ENCODE measurements around the gene OSBP2. TPM values are rescaled to one million over a fixed set of nuclear protein-coding genes. Genes with fewer than 3 reads are reported as not detected.

The OSBP2 gene
- total and polyA plus RNA-seq, 2 of the 13 experiments (the other 11 are each of a cell fraction or from before 2014, with no cell fraction given): 5.0 to 7.7 TPM

- 31% methylated on average over 12 of the region's 38 CpGs for WGBS (ENCODE audit: low lambda C conversion rate)
- no TSS peak for BruUV-seq (replicated peaks)
- TF ChIP-seq ATF6 (CRISPR knock-in tag; conservative IDR thresholded peaks at IDR 0.05): no peak
- peak; percentile 32; the same call in 1 of the 2 replicates for TF ChIP-seq ZNF687 (CRISPR knock-in tag; IDR thresholded peaks at IDR 0.05)
- TF ChIP-seq IKZF1 (IDR thresholded peaks at IDR 0.05): no peak
- TF ChIP-seq HOXA3 (CRISPR knock-in tag; IDR thresholded peaks at IDR 0.05): peak; percentile 52; the same call in 1 of the 2 replicates
- no peak for TF ChIP-seq ZNF773 (CRISPR knock-in tag; IDR thresholded peaks at IDR 0.05; ENCODE audit: borderline replicate concordance)
- 0 out of 2 replicates have a peak, but pooled peaks have one; percentile 24 for TF ChIP-seq HNRNPL (IDR thresholded peaks at IDR 0.05; ENCODE audit: low read depth, low read length)
- TF ChIP-seq ARID4A (CRISPR knock-in tag; IDR thresholded peaks at IDR 0.05; ENCODE audit: borderline replicate concordance): peak; percentile 23; the same call in 1 of the 2 replicates
- TF ChIP-seq, protein P1, sequence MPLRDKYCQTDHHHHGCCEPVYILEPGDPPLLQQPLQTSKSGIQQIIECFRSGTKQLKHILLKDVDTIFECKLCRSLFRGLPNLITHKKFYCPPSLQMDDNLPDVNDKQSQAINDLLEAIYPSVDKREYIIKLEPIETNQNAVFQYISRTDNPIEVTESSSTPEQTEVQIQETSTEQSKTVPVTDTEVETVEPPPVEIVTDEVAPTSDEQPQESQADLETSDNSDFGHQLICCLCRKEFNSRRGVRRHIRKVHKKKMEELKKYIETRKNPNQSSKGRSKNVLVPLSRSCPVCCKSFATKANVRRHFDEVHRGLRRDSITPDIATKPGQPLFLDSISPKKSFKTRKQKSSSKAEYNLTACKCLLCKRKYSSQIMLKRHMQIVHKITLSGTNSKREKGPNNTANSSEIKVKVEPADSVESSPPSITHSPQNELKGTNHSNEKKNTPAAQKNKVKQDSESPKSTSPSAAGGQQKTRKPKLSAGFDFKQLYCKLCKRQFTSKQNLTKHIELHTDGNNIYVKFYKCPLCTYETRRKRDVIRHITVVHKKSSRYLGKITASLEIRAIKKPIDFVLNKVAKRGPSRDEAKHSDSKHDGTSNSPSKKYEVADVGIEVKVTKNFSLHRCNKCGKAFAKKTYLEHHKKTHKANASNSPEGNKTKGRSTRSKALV (CRISPR knock-in tag; IDR thresholded peaks at IDR 0.05): no peak
- TF ChIP-seq YY1 (IDR thresholded peaks at IDR 0.05; ENCODE audit: insufficient read depth, insufficient replicate concordance, low read depth, low read length): peak; percentile 77
- no peak for TF ChIP-seq ZNF3 (CRISPR knock-in tag; IDR thresholded peaks at IDR 0.05)
These were observed 469 bp upstream of the OSBP2 start for GRCh38 chr22:30694171-30694639.

More at GRCh38 chr22:30694171-30694639, 469 bp upstream of the OSBP2 start:
- DNase-seq (ENCODE audit: low spot score) (no peak), ATAC-seq (peak; percentile 48), FAIRE-seq (no peak)
- H3K27me3 ChIP-seq (ENCODE audit: control insufficient read depth in 1 of 2, insufficient read depth in 2 of 2, low read length in 2 of 2): peaks cover 4 to 34% of the 10 kb centered on the region in 2 experiments; a peak in 4 of 5 replicates
- H3K4me3 ChIP-seq (replicated peaks in 1 of 3; ENCODE audit: insufficient read depth in 1 of 3, low read depth in 2 of 3, low read length in 3 of 3): peak overlapping the region; percentile 29 to 70 (median 59); a peak in 4 of 6 replicates
- peaks cover 5% of the 10 kb centered on the region; the same call in 1 of the 2 replicates for H4K20me1 ChIP-seq (ENCODE audit: insufficient read depth, low read length)
- H3K36me3 ChIP-seq (replicated peaks in 1 of 2; ENCODE audit: control insufficient read depth in 1 of 2, insufficient read depth in 2 of 2, low read length in 2 of 2): no peaks in the 10 kb centered on the region
- H3K79me2 ChIP-seq (ENCODE audit: insufficient read depth, low read length): no peaks in the 10 kb centered on the region
- no peaks in the 10 kb centered on the region for H3K9me3 ChIP-seq (ENCODE audit: low read length)
- ChIA-PET CTCF (ENCODE audit: low intra/inter-chr PET ratio, low total read pairs) (no interaction called here), POLR2A (no interaction called here)
- H3K4me2 ChIP-seq (ENCODE audit: low read depth, low read length): peak overlapping the region; percentile 79
- no peak overlapping the region for H3K27ac ChIP-seq (ENCODE audit: extremely low read length, insufficient read depth, low read length)
- in situ Hi-C loops (cut with HindIII; ENCODE audit: extremely low pct_ligation_motif_present, low pct_unique_long_range_greater_than_20kb) (no loop called here), intact Hi-C loops (cut with micrococcal nuclease; ENCODE audit: unreplicated experiment) (no loop called here)
- H2AFZ ChIP-seq (ENCODE audit: low read length): no peak overlapping the region
- H3K4me1 ChIP-seq (ENCODE audit: insufficient read depth, low read length): peaks cover 9% of the 10 kb centered on the region
- H3K9ac ChIP-seq (ENCODE audit: insufficient read depth, low read depth, low read length): no peak overlapping the region
